Heart right ventricle (tissue), 16 donors: ENCODE results near the gene PSG6. TPM values are rescaled to one million over a fixed set of nuclear protein-coding genes. Genes with fewer than 3 reads are reported as not detected.
"Not testable (repeated sequence)": the region's sequence is repeated elsewhere in the genome, so short reads cannot be mapped to it uniquely, and the experiment has no call there.

Source experiments
- ATAC-seq, 8 donors: fragments of 200-7000 bp; cut with Tn5 transposase; one replicate each; pipeline ENCODE4 v1.9.1; 2020; ENCODE audit warnings: mild to moderate bottlenecking in 8 of 8, moderate library complexity in 8 of 8, moderate number of reproducible peaks in 1 of 8
- DNase-seq, 2 donors: peaks; one replicate each; pipeline ENCODE4 v3.0.0-alpha.2; 2020
- H3K27ac ChIP-seq, 10 donors: fragments of 200-600 bp; sonication (generic) in 2 of 10; one replicate each; pipeline versions ENCODE4 v1.5.0 to v1.8.0; 2020 to 2022; ENCODE audit warnings: mild to moderate bottlenecking in 3 of 10
- H3K27me3 ChIP-seq, 7 donors: fragments of 200-600 bp; one replicate each; pipeline ENCODE4 v1.8.0; 2021 to 2022; ENCODE audit warnings: mild to moderate bottlenecking in 2 of 7
- H3K36me3 ChIP-seq, 9 donors: fragments of 200-600 bp; sonication (generic) in 1 of 9; one replicate each; pipeline versions ENCODE4 v1.5.0 to v1.8.0; 2020 to 2022; ENCODE audit warnings: mild to moderate bottlenecking in 2 of 9
- H3K4me1 ChIP-seq, 9 donors: fragments of 200-600 bp; sonication (generic) in 1 of 9; one replicate each; pipeline versions ENCODE4 v1.5.0 to v1.8.0; 2020 to 2022; ENCODE audit warnings: mild to moderate bottlenecking in 4 of 9
- H3K4me3 ChIP-seq, 10 donors: fragments of 200-600 bp; sonication (generic) in 2 of 10; one replicate each; pipeline versions ENCODE4 v1.5.0 to v1.8.0; 2020 to 2022; ENCODE audit warnings: mild to moderate bottlenecking in 7 of 10, moderate library complexity in 2 of 10
- H3K9me3 ChIP-seq, 11 donors: fragments of 200-600 bp in 10 of 11; sonication (generic) in 2 of 11; one replicate each; pipeline versions ENCODE4 v1.5.0 to v1.8.0; 2013 to 2022; ENCODE audit warnings: mild to moderate bottlenecking in 2 of 11, control low read depth in 1 of 11, moderate library complexity in 1 of 11
- CTCF ChIP-seq, 9 donors: fragments of 200-600 bp; sonication (generic) in 2 of 9; IDR thresholded peaks; one replicate each; pipeline versions ENCODE4 v1.5.0 to v1.8.0; 2021 to 2022; ENCODE audit warnings: antibody characterized with exemption in 9 of 9, mild to moderate bottlenecking in 5 of 9, moderate library complexity in 1 of 9
- WGBS, 2 donors: extraction: QIAGEN DNeasy Blood & Tissue Kit; methylation state at CpG; one replicate each; pipeline ENCODE4 v1.1.7; 2013; ENCODE audit warnings: inconsistent platforms in 1 of 2; 5-methylcytosine and 5-hydroxymethylcytosine counted together
- intact Hi-C, 10 donors: fragments of 100-400 bp; cut with DNase I; formaldehyde crosslinking; loops; one replicate each; pipeline versions ENCODE4 v1.11.1 to v1.14.2; 2022
- polyA plus RNA-seq, 2 donors: library from polyadenylated mRNA; stranded (reverse); fragments of 200-250 nt; gene quantifications; one replicate each; pipeline ENCODE4 v1.2.3, GENCODE V29; 2013
- total RNA-seq, 10 donors: library from RNA; stranded (reverse); fragmentation: NEBNext Ultra II Directional in 3 of 10; extraction: Animal tissue kit (Norgen Biotek cat#: 25700) in 3 of 10; gene quantifications; one replicate each; pipeline versions ENCODE4 v1.2.1 to v1.2.4, GENCODE V29; 2021 to 2023
- donor health status: Arrhythmogenic right ventricular cardiomyopathy.
- donor health status: ischemic (EF 13 %, LVEDD 7.1; RV severe dilation, severe dysfunction).
- donor health status: healthy with polysubstance abuse.
- donor health status: DM: no; HTN: yes; CAD: no.
- donor health status: DM: no; HTN: no; CAD: no.
- donor health status: ischemic (EF 25% LVEDD 6.9; RV normal size, moderate dysfunction).
- donor health status: ischemic (EF 25% LVEDD 5.7; RV mildly dilated, moderate dysfunction).
- donor health status: healthy.
- donor health status: DM: yes; HTN: yes; CAD: no.
- donor health status: Ischemic cardiomyopathy.
- donor health status: ischemic (EF 35%, LVEDD 5.7; RV mildly dilated, moderate dysfunction).
- donor health status: nonischemic (EF 11% LVEDD 7.7; RV severe dilation, severe dysfunction).
- donor health status: DM: yes; HTN: yes; CAD: no.
- donor health status: PGD.
- donor health status: ischemic (EF 29% LVEDD 5.4; RV normal size, mild dysfunction).
- donor health status: nonischemic (EF 23%, LVEDD 6.1; RV moderate dilation, normal function).

Gene PSG6
- total and polyA plus RNA-seq, 12 donors: not detected

- no peak for ATAC-seq
- H3K4me1 ChIP-seq: no peaks in the 10 kb centered on the region
- H3K9me3 ChIP-seq: no peaks in the 10 kb centered on the region
- no peak overlapping the region for H3K4me3 ChIP-seq
- peaks cover 0 to 9% (median 0%) of the 10 kb centered on the region in 7 donors for H3K27me3 ChIP-seq
- H3K36me3 ChIP-seq: no peaks in the 10 kb centered on the region
- WGBS, 2 donors: 59 to 66% methylated on average over 3 of the region's 3 CpGs
- H3K27ac ChIP-seq: no peak overlapping the region
- intact Hi-C loops: no loop called here
- no peak for DNase-seq
- no peak for TF ChIP-seq CTCF (IDR thresholded peaks at IDR 0.05)
Observed at GRCh38 chr19:42872608-42873007, 45.1 kb downstream of the PSG6 start.

GRCh38 chr19:42857544-42857867 is 60.2 kb downstream of the PSG6 start:
- Histone ChIP-seq H3K27ac (no peak overlapping the region), H3K36me3 (no peaks in the 10 kb centered on the region), H3K4me3 (no peak overlapping the region), H3K4me1 (no peaks in the 10 kb centered on the region), H3K27me3 (no peaks in the 10 kb centered on the region), H3K9me3 (peaks cover 0 to 1% (median 0%) of the 10 kb centered on the region in 11 donors)
- WGBS, 2 donors: 67 to 69% methylated on average over 5 of the region's 5 CpGs
- no peak for ATAC-seq
- intact Hi-C loops: no loop called here
- no peak for DNase-seq
- TF ChIP-seq CTCF (IDR thresholded peaks at IDR 0.05): peak in 1 of 9 donors; percentile 7

GRCh38 chr19:42856866-42857543 is 60.7 kb downstream of the PSG6 start:
- not testable (repeated sequence) for H3K4me1 ChIP-seq, DNase-seq

GRCh38 chr19:42854745-42855144 is 62.9 kb downstream of the PSG6 start:
- H3K9me3 ChIP-seq, H3K27ac ChIP-seq, H3K27me3 ChIP-seq, H3K4me3 ChIP-seq, intact Hi-C loops, H3K36me3 ChIP-seq, DNase-seq, ATAC-seq: not testable (repeated sequence)
- 81 to 92% methylated on average over 1 of the region's 3 CpGs for WGBS, 2 donors
- H3K4me1 ChIP-seq: peaks cover 0 to 10% (median 0%) of the 10 kb centered on the region in 9 donors

More at GRCh38 chr19:42856866-42857543, 60.7 kb downstream of the PSG6 start:
- WGBS, 2 donors: 80 to 84% methylated on average over 18 to 19 of the region's 19 CpGs
- ATAC-seq, H3K9me3 ChIP-seq, H3K27ac ChIP-seq, H3K4me3 ChIP-seq, H3K36me3 ChIP-seq, H3K27me3 ChIP-seq, intact Hi-C loops: not testable (repeated sequence)
- peak in 8 of 9 donors; percentile 8 to 59 (median 40) for TF ChIP-seq CTCF (IDR thresholded peaks at IDR 0.05)

GRCh38 chr19:42853231-42853630 is 64.5 kb downstream of the PSG6 start:
- ATAC-seq, H3K4me3 ChIP-seq, DNase-seq, H3K27ac ChIP-seq, H3K27me3 ChIP-seq, intact Hi-C loops, H3K9me3 ChIP-seq, H3K36me3 ChIP-seq: not testable (repeated sequence)
- peaks cover 0 to 10% (median 0%) of the 10 kb centered on the region in 9 donors for H3K4me1 ChIP-seq
- 77 to 81% methylated on average over 1 of the region's 1 CpG for WGBS, 2 donors

GRCh38 chr19:42852821-42853220 is 64.9 kb downstream of the PSG6 start:
- intact Hi-C loops, DNase-seq, ATAC-seq, H3K27ac ChIP-seq, H3K9me3 ChIP-seq, H3K4me3 ChIP-seq, H3K27me3 ChIP-seq, H3K36me3 ChIP-seq: not testable (repeated sequence)
- H3K4me1 ChIP-seq: peaks cover 0 to 10% (median 0%) of the 10 kb centered on the region in 9 donors
